Measurements from ENCODE around the gene SNX9.

- TF ChIP-seq CTCF (IDR thresholded peaks at IDR 0.05) (no peak), HMGXB4 (CRISPR knock-in tag; IDR thresholded peaks at IDR 0.05; ENCODE audit: borderline replicate concordance) (no peak), NFE2L2 (conservative IDR thresholded peaks at IDR 0.05; ENCODE audit: low read length) (no peak), POLR2A (IDR thresholded peaks at IDR 0.05; ENCODE audit: low read length) (no peak), RCOR1 (IDR thresholded peaks at IDR 0.05; ENCODE audit: low read depth, low read length) (no peak), MAFK (IDR thresholded peaks at IDR 0.05; ENCODE audit: partially characterized antibody) (no peak), E2F6 (IDR thresholded peaks at IDR 0.05; ENCODE audit: borderline replicate concordance, low read depth) (no peak), JUN (IDR thresholded peaks at IDR 0.05) (no peak), MYC (IDR thresholded peaks at IDR 0.05; ENCODE audit: borderline replicate concordance, low read length) (no peak), HOXA7 (CRISPR knock-in tag; IDR thresholded peaks at IDR 0.05) (no peak), EP300 (IDR thresholded peaks at IDR 0.05) (no peak), GATA3 (IDR thresholded peaks at IDR 0.05; ENCODE audit: borderline replicate concordance) (no peak), ZFP36 (IDR thresholded peaks at IDR 0.05; ENCODE audit: borderline replicate concordance, partially characterized antibody) (no peak)
- TF ChIP-seq, protein P1, sequence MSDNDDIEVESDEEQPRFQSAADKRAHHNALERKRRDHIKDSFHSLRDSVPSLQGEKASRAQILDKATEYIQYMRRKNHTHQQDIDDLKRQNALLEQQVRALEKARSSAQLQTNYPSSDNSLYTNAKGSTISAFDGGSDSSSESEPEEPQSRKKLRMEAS (IDR thresholded peaks at IDR 0.05): no peak
These were observed 33.2 kb upstream of the SNX9 start for GRCh38 chr6:157789861-157790260.

Data from A549 (cell line).